Epidermal melanocyte (primary cell): ENCODE data around the gene TGFB1.

ENCODE experiments used
- DNase-seq: peaks from one replicate; pipeline ENCODE4 v3.0.0; 2011; ENCODE audit warnings: low spot score; ENCODE audit not compliant: insufficient read length

TGFB1 gene

GRCh38 chr19:41321600-41322270 lies 32.0 kb downstream of the TGFB1 start:
- peak; percentile 97 for DNase-seq

DNA sequence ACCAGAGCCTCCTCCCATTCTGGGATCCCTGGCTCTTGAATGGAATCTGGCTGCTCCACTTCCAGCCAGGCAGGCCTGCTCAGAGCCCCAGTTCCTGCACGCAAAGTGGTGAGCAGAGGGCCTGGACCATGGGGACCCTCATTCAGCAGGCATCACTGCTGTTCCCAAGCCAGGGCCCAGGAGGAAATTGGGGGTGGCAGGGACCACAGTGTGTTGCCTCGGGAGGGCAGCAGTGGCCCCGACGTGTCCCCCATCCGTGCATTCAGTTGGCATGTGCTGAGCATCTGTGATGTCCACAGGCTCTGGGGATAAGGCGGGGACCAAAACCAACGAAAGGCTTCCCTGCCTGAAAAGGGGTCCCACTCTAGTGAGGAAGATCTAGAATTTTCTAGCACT lies 32.5 kb downstream of the TGFB1 start:
- DNase-seq, result no peak

- no peak for DNase-seq
Observed at GRCh38 chr19:41320568-41320967, 33.2 kb downstream of the TGFB1 start.

GRCh38 chr19:41320185-41320518 lies 33.6 kb downstream of the TGFB1 start:
- DNase-seq, result no peak

DNA sequence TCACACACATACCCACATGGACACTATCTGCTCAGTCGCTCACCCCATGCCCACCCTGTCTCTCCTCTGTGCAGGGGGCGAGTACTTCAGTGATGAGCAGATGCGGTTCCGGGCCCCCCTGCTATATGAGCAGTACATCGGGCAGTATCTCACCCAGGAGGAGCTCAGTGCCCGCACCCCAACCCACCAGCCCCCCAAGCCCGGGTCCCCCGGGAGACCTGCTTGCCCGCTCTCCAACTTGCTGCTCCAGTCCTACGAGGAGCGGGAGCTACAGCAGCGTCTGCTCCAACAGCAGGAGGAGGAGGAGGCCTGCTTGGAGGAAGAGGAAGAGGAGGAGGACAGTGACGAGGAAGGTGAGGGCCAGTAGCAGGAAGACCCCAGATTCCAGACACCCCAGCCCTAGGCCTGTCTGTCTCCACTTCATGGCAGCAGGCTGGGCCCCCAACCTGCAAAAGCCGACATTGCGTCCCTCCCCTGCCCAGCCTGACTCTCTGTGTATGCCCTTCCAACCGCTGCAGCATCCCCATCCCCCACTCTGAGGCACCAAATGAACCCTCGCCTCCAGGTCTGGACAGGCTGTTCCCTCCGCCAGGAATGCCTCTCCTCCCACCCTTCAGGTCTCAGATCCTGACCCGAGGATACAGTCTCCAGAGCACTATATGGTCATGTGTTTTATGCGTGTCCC lies 34.1 kb downstream of the TGFB1 start:
- no peak for DNase-seq

DNA sequence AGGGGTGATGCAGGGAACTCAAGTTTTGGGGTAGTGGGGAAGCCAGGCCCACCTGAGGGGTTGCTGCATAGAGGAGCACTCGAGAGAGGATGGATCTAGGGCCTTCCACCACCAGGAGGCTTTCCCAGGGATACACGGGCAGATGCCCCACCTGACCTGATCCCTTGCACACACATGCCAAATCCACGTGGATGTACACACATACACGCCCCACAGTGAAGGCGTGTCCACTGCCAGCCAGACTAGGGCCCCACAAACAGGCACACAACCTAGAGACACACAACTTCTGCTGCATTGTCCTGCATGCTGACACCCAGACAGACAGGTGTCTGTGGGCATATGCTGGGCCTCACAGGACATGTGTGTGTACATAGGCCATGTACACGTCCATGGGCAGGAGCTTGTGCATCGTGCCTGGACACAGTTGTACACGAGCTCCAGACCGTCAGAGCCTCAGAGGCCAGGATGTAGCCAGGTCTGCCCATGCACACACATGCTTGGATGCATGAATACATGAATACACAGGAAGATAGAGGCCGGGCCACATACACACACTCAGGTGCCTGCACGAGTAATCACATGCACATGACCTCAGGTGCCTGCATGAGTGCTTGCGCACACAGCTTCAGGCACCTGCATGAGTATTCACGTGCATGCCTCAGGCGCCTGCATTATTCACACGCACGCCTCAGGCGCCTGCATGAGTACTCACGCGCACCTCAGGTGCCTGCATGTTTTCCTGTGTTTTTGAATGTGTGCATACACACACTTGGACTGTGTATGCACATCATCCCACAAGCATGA lies 34.8 kb downstream of the TGFB1 start:
- no peak for DNase-seq

DNA sequence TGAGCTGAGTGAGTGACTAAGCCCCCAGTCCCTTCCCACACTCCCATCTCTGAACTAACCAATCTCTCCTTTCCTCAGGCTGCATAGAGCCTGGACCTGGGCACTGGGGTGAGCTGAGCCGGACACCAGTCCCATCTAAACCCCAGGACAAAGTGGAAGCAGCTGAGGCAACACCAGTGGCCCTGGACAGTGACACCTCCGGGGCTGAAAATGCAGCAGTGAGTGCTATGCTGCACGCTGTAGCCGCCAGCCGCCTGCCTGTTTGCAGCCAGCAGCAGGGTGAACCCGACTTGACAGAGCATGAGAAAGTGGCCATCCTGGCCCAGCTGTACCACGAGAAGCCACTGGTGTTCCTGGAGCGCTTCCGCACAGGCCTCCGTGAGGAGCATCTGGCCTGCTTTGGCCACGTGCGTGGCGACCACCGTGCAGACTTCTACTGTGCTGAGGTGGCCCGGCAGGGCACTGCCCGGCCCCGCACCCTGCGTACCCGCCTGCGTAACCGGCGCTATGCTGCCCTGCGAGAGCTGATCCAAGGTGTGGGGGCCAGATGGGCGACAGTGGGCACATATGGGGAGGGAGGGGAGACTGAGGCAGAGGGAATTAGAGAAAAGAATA lies 37.3 kb downstream of the TGFB1 start:
- DNase-seq, result no peak

GRCh38 chr19:41311613-41312012 lies 42.1 kb downstream of the TGFB1 start:
- DNase-seq, result no peak

- DNase-seq, result no peak
Observed at GRCh38 chr19:41311072-41311471, 42.6 kb downstream of the TGFB1 start.

GRCh38 chr19:41310033-41310831 lies 43.5 kb downstream of the TGFB1 start, which contains the start of gene CCDC97:
TSS of gene CCDC97 (plus strand) at chr19:41310172. CDS start at chr19:41310311, 139 bp downstream.
- DNase-seq, result peak; percentile 95

DNA sequence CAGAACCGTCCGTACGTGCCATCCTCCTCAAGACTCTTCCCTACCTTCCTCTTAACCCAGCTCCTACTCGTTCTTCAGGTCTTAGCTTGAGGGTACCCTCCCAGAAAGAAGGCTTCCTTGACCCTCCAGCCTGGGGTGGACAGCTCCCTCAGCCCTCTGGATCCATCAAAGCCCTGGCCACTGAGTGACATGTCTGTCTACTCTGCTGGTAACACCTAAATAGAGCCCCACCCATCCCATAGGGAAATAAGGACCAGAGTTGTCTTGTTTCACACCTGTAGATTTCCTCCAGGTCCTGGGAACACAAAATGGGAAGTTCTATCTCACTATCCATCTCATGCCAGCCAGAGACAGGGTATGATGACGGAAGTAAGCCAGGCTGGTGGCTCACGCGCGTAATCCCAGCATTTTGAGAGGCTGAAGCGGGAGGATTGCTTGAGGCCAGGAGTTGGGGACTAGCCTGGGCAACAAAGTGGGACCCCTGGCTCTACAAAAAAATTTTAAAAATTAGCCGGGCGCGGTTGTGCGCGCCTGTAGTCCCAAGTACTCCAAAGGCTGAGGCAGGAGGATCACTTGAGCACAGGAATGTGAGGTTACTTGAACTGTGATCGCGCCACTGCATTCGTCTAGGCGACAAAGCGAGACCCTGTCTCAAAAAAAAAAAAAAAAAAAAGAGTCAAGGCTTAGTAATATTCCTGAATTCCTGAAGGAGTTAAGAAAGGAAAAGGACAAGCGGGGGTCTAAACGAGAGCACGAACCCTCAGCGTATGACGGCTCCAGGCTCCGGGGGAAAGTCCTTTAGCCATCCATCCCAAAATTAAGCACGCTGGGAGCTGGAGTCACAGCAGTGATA lies 44.3 kb downstream of the TGFB1 start:
- no peak for DNase-seq

GRCh38 chr19:41308450-41309179 lies 45.1 kb downstream of the TGFB1 start:
- peak; percentile 79 for DNase-seq

DNA sequence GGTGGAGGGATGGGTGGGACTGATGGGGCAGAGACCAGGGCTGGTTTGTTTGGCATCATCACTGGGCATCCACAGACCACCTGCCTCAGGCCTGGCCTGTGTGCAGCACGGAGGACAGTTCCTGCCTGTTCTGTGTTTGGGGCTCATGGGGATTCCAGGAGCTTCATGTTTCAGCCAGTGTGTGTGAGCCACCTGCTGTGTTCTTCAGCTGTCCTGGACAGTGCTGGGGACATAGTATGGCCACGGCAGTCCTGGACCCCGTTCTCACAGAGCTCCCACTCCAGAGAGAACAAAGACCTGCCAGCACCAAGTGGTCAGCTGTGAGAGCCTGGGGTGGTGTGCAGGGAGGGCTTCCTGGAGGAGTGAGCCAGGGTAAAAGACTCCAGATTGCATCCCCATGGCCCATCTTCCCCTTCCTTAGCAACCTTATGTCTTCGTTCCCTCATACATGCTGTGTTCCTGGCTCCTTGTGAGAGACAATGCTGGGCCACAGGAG lies 45.7 kb downstream of the TGFB1 start:
- DNase-seq, result no peak

GRCh38 chr19:41307090-41307875 lies 46.4 kb downstream of the TGFB1 start:
- DNase-seq, result no peak

DNA sequence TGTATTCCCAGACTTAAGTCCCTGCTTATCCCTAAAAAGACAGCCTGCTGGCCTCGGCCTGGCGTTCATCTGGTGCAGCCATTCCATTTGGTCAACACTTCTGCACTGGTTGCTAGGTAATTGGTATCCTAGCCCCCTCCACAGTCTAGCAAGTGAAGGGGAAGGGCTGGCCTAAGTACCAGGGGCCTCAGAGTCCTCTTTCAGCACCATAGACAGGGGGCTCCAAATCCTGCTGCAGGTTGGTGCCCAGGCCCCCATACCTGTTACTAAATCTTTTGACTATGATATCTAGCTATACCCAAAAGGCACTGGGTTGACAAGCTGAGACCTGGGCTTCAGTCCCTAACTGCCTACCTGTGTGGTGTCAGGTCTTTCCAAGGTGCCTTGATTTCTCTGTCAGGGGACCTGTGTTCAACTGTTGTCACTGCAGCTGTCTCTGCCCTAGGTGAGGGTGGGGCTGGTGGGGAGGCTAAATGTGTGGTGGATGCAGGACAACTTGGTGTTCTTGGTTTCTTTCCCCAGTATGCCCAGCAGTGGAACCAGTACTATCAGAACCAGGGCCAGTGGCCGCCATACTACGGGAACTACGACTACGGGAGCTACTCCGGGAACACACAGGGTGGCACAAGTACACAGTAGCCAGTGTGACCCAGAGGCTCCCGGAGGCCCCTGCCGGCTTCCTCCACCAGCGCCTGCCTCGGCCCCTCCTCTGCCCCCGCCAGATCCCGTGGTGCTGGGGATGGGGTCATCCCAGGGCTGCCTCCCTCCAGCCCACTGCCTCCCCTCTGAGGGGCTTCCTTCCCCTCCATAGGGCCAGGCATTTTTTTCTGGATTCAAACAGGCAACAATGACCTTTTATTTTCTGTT lies 47.6 kb downstream of the TGFB1 start:
- DNase-seq, result no peak

GRCh38 chr19:41304706-41305483 lies 48.8 kb downstream of the TGFB1 start:
- no peak for DNase-seq

DNA sequence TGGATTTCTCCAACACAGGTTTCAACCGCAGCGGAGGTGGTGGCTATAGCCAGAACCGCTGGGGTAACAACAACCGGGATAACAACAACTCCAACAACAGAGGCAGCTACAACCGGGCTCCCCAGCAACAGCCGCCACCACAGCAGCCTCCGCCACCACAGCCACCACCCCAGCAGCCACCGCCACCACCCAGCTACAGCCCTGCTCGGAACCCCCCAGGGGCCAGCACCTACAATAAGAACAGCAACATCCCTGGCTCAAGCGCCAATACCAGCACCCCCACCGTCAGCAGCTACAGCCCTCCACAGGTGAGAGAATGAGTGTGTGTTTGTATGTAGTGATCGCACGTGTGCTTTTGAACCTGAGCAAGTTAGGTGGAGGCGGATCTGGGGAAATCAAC lies 49.8 kb downstream of the TGFB1 start:
- no peak for DNase-seq
